ENCODE results near the gene KCNJ1. TPM values are rescaled to one million over a fixed set of nuclear protein-coding genes. Genes with fewer than 3 reads are reported as not detected.

The KCNJ1 gene
- total and polyA plus RNA-seq, 8 donors = 0.03 to 0.28 (median 0.08) TPM; not detected in 3

DNA sequence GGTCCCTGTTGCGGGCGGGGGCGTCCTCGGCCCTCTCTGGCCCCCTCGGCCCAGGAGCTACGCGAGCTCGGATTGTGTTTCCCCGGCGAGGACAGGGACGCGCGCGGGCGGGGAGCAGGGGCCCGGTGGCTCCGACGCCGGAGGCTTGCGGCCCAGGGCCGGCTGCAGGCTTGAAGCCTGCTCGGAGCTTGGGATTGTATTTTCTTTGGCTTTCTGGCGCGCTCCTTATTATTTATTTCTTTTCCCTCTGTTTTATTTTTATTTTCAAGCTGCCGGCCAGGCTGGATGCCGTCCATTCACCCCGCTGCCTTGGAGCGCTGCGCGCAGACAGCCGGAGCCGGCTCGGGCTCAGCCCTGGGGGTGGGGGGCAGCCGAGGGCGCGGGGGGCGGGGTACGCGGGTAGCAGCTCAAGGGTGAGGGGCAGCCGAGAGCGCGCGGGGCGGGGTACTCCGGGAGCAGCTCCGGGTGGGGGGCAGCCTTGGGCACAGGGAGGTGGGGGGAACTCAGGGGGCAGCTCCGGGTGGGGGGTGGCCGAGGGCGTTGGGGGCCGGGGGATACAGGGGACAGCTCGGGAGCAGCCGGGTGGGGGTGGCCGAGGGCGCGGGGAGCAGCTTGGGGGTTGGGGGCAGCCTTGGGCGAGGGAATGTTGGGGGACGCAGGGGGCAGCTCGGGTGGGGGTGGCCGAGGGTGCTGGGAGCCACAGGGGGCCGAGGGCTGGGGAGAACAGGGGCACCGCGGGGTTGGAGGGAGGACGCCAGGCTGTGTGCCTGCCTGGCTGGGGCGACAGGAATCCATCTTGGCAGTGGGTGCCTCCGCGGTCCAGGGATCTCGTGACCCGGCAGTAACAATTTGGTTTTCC, 42.7 kb downstream of the KCNJ1 start:
- DNase-seq (no peak), ATAC-seq (peak in 1 of 4 donors; percentile 33)
- H3K4me3 ChIP-seq = peak overlapping the region in 1 of 4 donors; percentile 23

DNA sequence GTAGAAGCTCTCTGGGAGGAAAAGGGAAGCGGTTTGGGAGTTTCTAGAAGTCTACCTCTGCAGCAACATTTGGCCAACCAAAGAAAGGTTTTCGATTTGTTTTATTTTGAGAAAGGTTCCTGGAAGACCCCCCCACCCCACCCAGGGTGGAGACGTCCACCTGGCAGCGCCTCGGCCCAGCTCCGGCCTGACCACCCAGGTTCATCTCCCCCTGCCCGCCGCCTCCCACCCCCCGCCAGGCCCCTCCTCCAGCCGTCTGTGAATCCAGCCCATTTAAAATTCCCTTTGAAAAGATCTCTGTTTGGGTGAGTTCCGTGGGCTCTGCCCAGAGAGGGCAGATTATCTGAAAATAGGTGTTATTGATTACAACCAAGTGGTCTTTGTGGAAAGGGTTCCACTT, 43.3 kb downstream of the KCNJ1 start:
- Histone ChIP-seq H3K36me3 (no peaks in the 10 kb centered on the region), H3K27ac (no peak overlapping the region), H3K4me3 (peak overlapping the region in 1 of 4 donors; percentile 23), H3K4me1 (no peaks in the 10 kb centered on the region), H3K9me3 (no peaks in the 10 kb centered on the region), H3K27me3 (no peaks in the 10 kb centered on the region)
- TF ChIP-seq CTCF (IDR thresholded peaks at IDR 0.05) = no peak
- intact Hi-C loops (cut with DNase I) = loop anchor here in 1 of 3 donors (10.0 kb wide), 1 partner anchor 649 kb away; no protein-coding TSS in a partner anchor
- WGBS, 2 donors = 81 to 88% methylated on average over 11 of the region's 11 CpGs
- FAIRE-seq (no peak), ATAC-seq (no peak), DNase-seq (no peak)

More for the DNA sequence above, 42.7 kb downstream of the KCNJ1 start:
- intact Hi-C loops (cut with DNase I) = loop anchor here in 2 of 3 donors (5.0 to 10.0 kb wide), 2 partner anchors 650 to 652 kb away; no protein-coding TSS in a partner anchor
- H3K27me3 ChIP-seq = no peaks in the 10 kb centered on the region
- no peak overlapping the region for H3K27ac ChIP-seq
- H3K9me3 ChIP-seq = no peaks in the 10 kb centered on the region
- TF ChIP-seq CTCF (IDR thresholded peaks at IDR 0.05) = no peak
- no peak for FAIRE-seq
- no peaks in the 10 kb centered on the region for H3K4me1 ChIP-seq
- WGBS, 2 donors = 25 to 26% methylated on average over 64 to 68 of the region's 68 CpGs
- H3K36me3 ChIP-seq = no peaks in the 10 kb centered on the region

DNA sequence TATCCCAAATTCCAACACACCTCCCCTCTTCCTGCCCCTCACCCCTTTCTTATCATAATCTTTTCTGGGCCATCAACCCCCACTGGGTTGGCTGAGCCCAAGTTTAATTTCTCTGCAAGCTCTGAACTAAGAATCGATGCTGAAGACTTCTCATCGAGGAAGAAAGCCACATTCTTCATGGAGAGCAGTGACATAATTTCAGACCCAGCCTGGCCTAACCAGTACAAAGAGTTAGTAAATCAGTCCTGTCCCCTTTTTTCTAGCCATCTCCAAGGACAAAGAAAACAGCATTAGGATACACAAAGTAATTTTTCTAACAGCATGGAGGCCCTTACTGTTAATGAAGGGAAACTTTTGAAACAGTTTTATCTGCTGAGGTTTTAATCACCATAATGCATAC, 45.0 kb downstream of the KCNJ1 start:
- DNase-seq (no peak), ATAC-seq (no peak), FAIRE-seq (no peak)
- Histone ChIP-seq H3K27ac (no peak overlapping the region), H3K4me3 (no peak overlapping the region), H3K36me3 (no peaks in the 10 kb centered on the region), H3K27me3 (no peaks in the 10 kb centered on the region), H3K4me1 (no peaks in the 10 kb centered on the region), H3K9me3 (no peaks in the 10 kb centered on the region)
- intact Hi-C loops (cut with DNase I) = loop anchor here in 1 of 3 donors (10.0 kb wide), 1 partner anchor 647 kb away; no protein-coding TSS in a partner anchor
- no peak for TF ChIP-seq CTCF (IDR thresholded peaks at IDR 0.05)
- 92% methylated on average over 2 of the region's 2 CpGs for WGBS, 2 donors

GRCh38 chr11:128821556-128821955, 45.5 kb downstream of the KCNJ1 start:
- no peak overlapping the region for H3K4me3 ChIP-seq
- H3K27ac ChIP-seq = no peak overlapping the region
- ATAC-seq = no peak
- H3K27me3 ChIP-seq = no peaks in the 10 kb centered on the region
- no peak for DNase-seq
- no peak for TF ChIP-seq CTCF (IDR thresholded peaks at IDR 0.05)
- no peaks in the 10 kb centered on the region for H3K36me3 ChIP-seq
- no peaks in the 10 kb centered on the region for H3K4me1 ChIP-seq
- FAIRE-seq = no peak
- intact Hi-C loops (cut with DNase I) = loop anchor here in 1 of 3 donors (10.0 kb wide), 1 partner anchor 647 kb away; no protein-coding TSS in a partner anchor
- H3K9me3 ChIP-seq = no peaks in the 10 kb centered on the region
- WGBS, 2 donors = 79 to 82% methylated on average over 4 of the region's 4 CpGs

GRCh38 chr11:128819198-128819597, 47.9 kb downstream of the KCNJ1 start:
- FAIRE-seq (no peak), DNase-seq (no peak), ATAC-seq (no peak)
- Histone ChIP-seq H3K36me3 (no peaks in the 10 kb centered on the region), H3K4me1 (no peaks in the 10 kb centered on the region), H3K9me3 (no peaks in the 10 kb centered on the region), H3K27ac (no peak overlapping the region), H3K4me3 (no peak overlapping the region), H3K27me3 (no peaks in the 10 kb centered on the region)
- WGBS, 2 donors = 80 to 82% methylated on average over 8 of the region's 8 CpGs
- intact Hi-C loops (cut with DNase I) = no loop called here
- TF ChIP-seq CTCF (IDR thresholded peaks at IDR 0.05) = no peak
